Kidney (tissue), 14 donors: ENCODE results near the gene RABGGTA. TPM values are rescaled to one million over a fixed set of nuclear protein-coding genes. Genes with fewer than 3 reads are reported as not detected.

Experiments
- DNase-seq, 5 donors: peaks; one replicate each; pipeline ENCODE4 v3.0.0-alpha.2; 2013 to 2020
- FAIRE-seq: peaks from 2 replicates; lab custom pipeline; 2012; peaks lifted over from hg19 to GRCh38; lab: Jason Lieb, UNC
- H3K27ac ChIP-seq, 2 donors: one replicate each; pipeline ENCODE4 v1.7.0; 2013; ENCODE audit warnings: low read depth in 2 of 2, low read length in 2 of 2, inconsistent platforms in 1 of 2
- H3K27me3 ChIP-seq: one replicate; pipeline ENCODE4 v1.7.1; 2013; ENCODE audit warnings: low read length, inconsistent platforms; ENCODE audit not compliant: control insufficient read depth, insufficient read depth
- H3K36me3 ChIP-seq, 3 donors: one replicate each; pipeline versions ENCODE4 v1.7.0 to v1.7.1; 2013; ENCODE audit warnings: low read length in 3 of 3, control low read depth in 1 of 3, inconsistent platforms in 1 of 3; ENCODE audit not compliant: insufficient read depth in 3 of 3, control insufficient read depth in 2 of 3
- H3K4me1 ChIP-seq, 3 donors: one replicate each; pipeline versions ENCODE4 v1.7.0 to v1.7.1; 2013; ENCODE audit warnings: low read length in 3 of 3, inconsistent platforms in 1 of 3, low read depth in 1 of 3; ENCODE audit not compliant: control insufficient read depth in 2 of 3, insufficient read depth in 2 of 3
- H3K4me3 ChIP-seq, 3 donors: one replicate each; pipeline versions ENCODE4 v1.7.0 to v1.8.1; 2013; ENCODE audit warnings: low read length in 3 of 3, control low read depth in 1 of 3, inconsistent platforms in 1 of 3
- H3K9ac ChIP-seq, 3 donors: one replicate each; pipeline versions ENCODE4 v1.7.0 to v1.7.1; 2013; ENCODE audit warnings: low read length in 3 of 3, control low read depth in 1 of 3, inconsistent platforms in 1 of 3
- H3K9me3 ChIP-seq, 3 donors: one replicate each; pipeline versions ENCODE4 v1.7.0 to v1.7.1; 2013; ENCODE audit warnings: low read length in 3 of 3, control low read depth in 1 of 3, inconsistent platforms in 1 of 3; ENCODE audit not compliant: control insufficient read depth in 2 of 3, insufficient read depth in 1 of 3
- intact Hi-C: fragments of 100-400 bp; cut with DNase I; formaldehyde crosslinking; loops from one replicate; pipeline ENCODE4 v1.11.1; 2022
- polyA plus RNA-seq: library from polyadenylated mRNA; stranded (reverse); fragments of 350-450 nt; fragmentation: Illumina TruSeq; extraction: RNeasy Lipid Tissue Mini Kit (QIAGEN cat#74804); gene quantifications from one replicate; pipeline ENCODE4 v1.2.3, GENCODE V29; 2014; ENCODE audit warnings: low read depth, low replicate concordance; ENCODE audit not compliant: insufficient read depth
- total RNA-seq: library from RNA; stranded (reverse); fragmentation: NEBNext Ultra II Directional; extraction: Animal tissue kit (Norgen Biotek cat#: 25700); gene quantifications from one replicate; pipeline ENCODE4 v1.2.1, GENCODE V29; 2021
- TF ChIP-seq, protein P1 (sequence below): IDR thresholded peaks from 3 replicates; pipeline ENCODE4 v1.5.1; 2012; ENCODE audit warnings: mild to moderate bottlenecking, moderate library complexity, borderline replicate concordance; ENCODE audit not compliant: insufficient read depth; ENCODE audit errors: extremely low read depth
- donor health status: control.
- donor health status: control.
- donor health status: control.
- donor health status: control.
- donor health status: control.
- donor health status: DM: yes; HTN: yes; CAD: no.
- donor health status: Normal renal cell carcinoma (clear cell type).

The RABGGTA gene
- total and polyA plus RNA-seq, 2 donors from 2014 or later: 25.8 to 33.9 TPM

DNA sequence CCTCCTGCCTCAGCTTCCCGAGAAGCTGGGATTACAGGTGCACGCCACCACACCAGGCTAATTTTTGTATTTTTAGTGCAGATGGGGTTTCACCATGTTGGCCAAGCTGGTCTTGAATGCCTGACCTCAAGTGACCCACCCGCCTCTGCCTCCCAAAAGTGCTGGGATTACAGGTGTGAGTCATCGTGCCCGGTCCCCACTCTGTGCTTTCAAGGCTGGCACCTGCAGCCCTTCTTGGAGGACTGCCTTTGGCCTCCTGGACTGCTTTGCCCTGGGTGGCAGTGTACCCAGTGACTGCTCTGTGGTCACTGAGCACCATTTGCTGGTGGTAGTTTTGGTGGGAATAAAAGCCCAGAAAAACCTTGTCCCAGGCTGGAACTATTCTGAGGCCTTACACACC lies 15.6 kb upstream of the RABGGTA start:
- Histone ChIP-seq H3K36me3 (peaks cover 0 to 19% (median 11%) of the 10 kb centered on the region in 3 donors), H3K9me3 (no peaks in the 10 kb centered on the region), H3K4me1 (no peaks in the 10 kb centered on the region), H3K27me3 (no peaks in the 10 kb centered on the region), H3K4me3 (no peak overlapping the region), H3K9ac (no peak overlapping the region), H3K27ac (no peak overlapping the region)
- TF ChIP-seq, protein P1, sequence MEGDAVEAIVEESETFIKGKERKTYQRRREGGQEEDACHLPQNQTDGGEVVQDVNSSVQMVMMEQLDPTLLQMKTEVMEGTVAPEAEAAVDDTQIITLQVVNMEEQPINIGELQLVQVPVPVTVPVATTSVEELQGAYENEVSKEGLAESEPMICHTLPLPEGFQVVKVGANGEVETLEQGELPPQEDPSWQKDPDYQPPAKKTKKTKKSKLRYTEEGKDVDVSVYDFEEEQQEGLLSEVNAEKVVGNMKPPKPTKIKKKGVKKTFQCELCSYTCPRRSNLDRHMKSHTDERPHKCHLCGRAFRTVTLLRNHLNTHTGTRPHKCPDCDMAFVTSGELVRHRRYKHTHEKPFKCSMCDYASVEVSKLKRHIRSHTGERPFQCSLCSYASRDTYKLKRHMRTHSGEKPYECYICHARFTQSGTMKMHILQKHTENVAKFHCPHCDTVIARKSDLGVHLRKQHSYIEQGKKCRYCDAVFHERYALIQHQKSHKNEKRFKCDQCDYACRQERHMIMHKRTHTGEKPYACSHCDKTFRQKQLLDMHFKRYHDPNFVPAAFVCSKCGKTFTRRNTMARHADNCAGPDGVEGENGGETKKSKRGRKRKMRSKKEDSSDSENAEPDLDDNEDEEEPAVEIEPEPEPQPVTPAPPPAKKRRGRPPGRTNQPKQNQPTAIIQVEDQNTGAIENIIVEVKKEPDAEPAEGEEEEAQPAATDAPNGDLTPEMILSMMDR: no peak
- intact Hi-C loops: no loop called here
- DNase-seq: no peak
- no peak for FAIRE-seq

- DNase-seq (no peak), FAIRE-seq (no peak)
- TF ChIP-seq, protein P1: no peak
- no peak overlapping the region for H3K4me3 ChIP-seq
- H3K27me3 ChIP-seq: no peaks in the 10 kb centered on the region
- peaks cover 0 to 10% (median 3%) of the 10 kb centered on the region in 3 donors for H3K36me3 ChIP-seq
- H3K9me3 ChIP-seq: no peaks in the 10 kb centered on the region
- no peak overlapping the region for H3K27ac ChIP-seq
- intact Hi-C loops: no loop called here
- no peak overlapping the region for H3K9ac ChIP-seq
- no peaks in the 10 kb centered on the region for H3K4me1 ChIP-seq
These were observed 14.0 kb upstream of the RABGGTA start for GRCh38 chr14:24285351-24285750.

- Histone ChIP-seq H3K9me3 (no peaks in the 10 kb centered on the region), H3K27ac (no peak overlapping the region), H3K27me3 (no peaks in the 10 kb centered on the region), H3K36me3 (peaks cover 0 to 3% (median 3%) of the 10 kb centered on the region in 3 donors), H3K4me1 (no peaks in the 10 kb centered on the region), H3K4me3 (no peak overlapping the region), H3K9ac (no peak overlapping the region)
- FAIRE-seq (no peak), DNase-seq (no peak)
- TF ChIP-seq, protein P1: no peak
- intact Hi-C loops: no loop called here
These were observed 13.2 kb upstream of the RABGGTA start for GRCh38 chr14:24284501-24285035.

DNA sequence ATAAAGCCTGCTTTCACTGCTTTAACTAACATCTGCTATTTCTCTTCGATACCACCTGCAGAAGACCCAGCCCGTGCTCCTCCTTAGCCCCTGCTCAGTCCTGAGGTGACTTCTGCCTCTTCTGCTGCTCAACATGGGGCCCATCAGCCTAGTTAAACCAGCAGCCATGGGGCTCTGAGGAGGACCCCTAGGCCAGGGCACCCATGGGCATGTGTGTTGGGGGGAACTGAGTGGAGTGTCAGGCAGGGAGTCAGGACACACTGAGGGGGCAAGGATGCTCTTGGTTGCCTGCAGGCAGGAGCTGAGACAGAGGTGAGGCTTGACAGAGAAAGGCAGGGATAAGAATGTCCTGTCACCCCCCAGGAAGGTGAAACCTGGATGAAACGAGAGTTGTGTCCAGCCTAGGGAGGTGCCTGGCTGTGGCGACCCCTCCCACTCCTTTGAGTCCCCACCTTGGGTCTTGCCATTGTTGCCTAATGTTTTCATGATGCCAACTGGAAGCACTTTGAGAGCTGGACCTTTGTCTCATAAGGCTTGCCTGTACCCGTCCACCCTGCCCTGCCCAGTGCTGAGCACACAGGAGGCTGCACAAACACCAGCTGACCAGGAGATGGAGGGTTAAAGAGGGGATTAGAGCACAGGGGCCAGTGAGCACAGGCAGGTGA lies 12.5 kb upstream of the RABGGTA start:
- intact Hi-C loops: no loop called here
- Histone ChIP-seq H3K4me3 (no peak overlapping the region), H3K36me3 (no peaks in the 10 kb centered on the region), H3K4me1 (peaks cover 0 to 3% (median 0%) of the 10 kb centered on the region in 3 donors), H3K9me3 (no peaks in the 10 kb centered on the region), H3K9ac (no peak overlapping the region), H3K27me3 (no peaks in the 10 kb centered on the region), H3K27ac (no peak overlapping the region)
- no peak for FAIRE-seq
- TF ChIP-seq, protein P1: no peak
- DNase-seq: no peak
